K562 (cell line): Measurements from ENCODE around the gene NME9. TPM values are rescaled to one million over a fixed set of nuclear protein-coding genes. Genes with fewer than 3 reads are reported as not detected.

ENCODE experiments used
- ATAC-seq: fragments of 200-7000 bp; cut with Tn5 transposase; 3 replicates; pipeline ENCODE4 v1.9.1; 2020; ENCODE audit warnings: moderate library complexity
- BruUV-seq: library from RNA; stranded (reverse); fragments of 400-500 nt; replicated peaks from 2 replicates; lab custom pipeline; 2021; lab: Mats Ljungman, UMichigan
- CTCF ChIA-PET: fragments of 300-600 bp; formaldehyde crosslinking; extraction: SDS; loops from one replicate; lab custom pipeline; 2021; ENCODE audit warnings: low intra/inter-chr PET ratio; lab: Yijun Ruan, JAX
- POLR2A ChIA-PET: fragments of 300-600, 350-650 bp; sonication (Branson Sonifier 250); formaldehyde crosslinking; extraction: SDS; loops from one replicate; lab custom pipeline; 2021; ENCODE audit warnings: antibody characterized with exemption, inconsistent platforms; lab: Yijun Ruan, JAX
- DNase-seq, 4 experiments: peaks; one replicate each; pipeline versions ENCODE4 v3.0.0 to v3.0.0-alpha.2; 2011 to 2018; ENCODE audit warnings: low spot score in 3 of 4, mixed read lengths in 3 of 4; ENCODE audit errors: extremely low read depth in 1 of 4
- FAIRE-seq: peaks from 2 replicates; lab custom pipeline; 2011; peaks lifted over from hg19 to GRCh38; lab: Jason Lieb, UNC
- H2AFZ ChIP-seq: 2 replicates; pipeline ENCODE4 v1.6.0; 2011; ENCODE audit warnings: low read depth, low read length, control low read depth, inconsistent platforms
- H3K27ac ChIP-seq: fragments of 200-600 bp; 3 replicates; pipeline ENCODE4 v1.8.0; 2011; ENCODE audit warnings: low read depth, mild to moderate bottlenecking, control low read depth, inconsistent platforms, low read length, moderate library complexity, mixed read lengths; ENCODE audit errors: extremely low read depth
- H3K27me3 ChIP-seq, 2 experiments: fragments of 300-600 bp in 1 of 2; 2 replicates in 1 of 2; 3 replicates in 1 of 2; pipeline versions ENCODE4 v1.6.0 to v1.8.0; 2011; ENCODE audit warnings: inconsistent platforms in 2 of 2, low read length in 2 of 2, mild to moderate bottlenecking in 1 of 2, mixed read lengths in 1 of 2, moderate library complexity in 1 of 2; ENCODE audit not compliant: control insufficient read depth in 2 of 2, insufficient read depth in 2 of 2
- H3K36me3 ChIP-seq: fragments of 300-600 bp; 3 replicates; pipeline ENCODE4 v1.8.0; 2011; ENCODE audit warnings: mild to moderate bottlenecking, low read length, inconsistent platforms; ENCODE audit not compliant: control insufficient read depth, insufficient read depth
- H3K4me1 ChIP-seq, 2 experiments: fragments of 200-600 bp in 1 of 2; replicated peaks in 1 of 2; 2 replicates in 1 of 2; 3 replicates in 1 of 2; pipeline versions ENCODE4 v1.5.1 to v1.8.0; 2011; ENCODE audit warnings: inconsistent platforms in 2 of 2, low read length in 2 of 2, mild to moderate bottlenecking in 1 of 2, mixed read lengths in 1 of 2, moderate library complexity in 1 of 2; ENCODE audit not compliant: control insufficient read depth in 2 of 2, insufficient read depth in 2 of 2
- H3K4me2 ChIP-seq: 2 replicates; pipeline ENCODE4 v1.6.1; 2011; ENCODE audit warnings: low read length, control low read depth, inconsistent platforms, mixed read lengths; ENCODE audit not compliant: insufficient read depth
- H3K4me3 ChIP-seq: fragments of 200-600 bp; sonication (generic), shearing (Covaris generic); 2 replicates; pipeline ENCODE4 v1.5.1; 2016; ENCODE audit warnings: control low read depth, inconsistent platforms
- H3K79me2 ChIP-seq: fragments of 200-600 bp; 3 replicates; pipeline ENCODE4 v1.8.0; 2011; ENCODE audit warnings: low read length, inconsistent platforms; ENCODE audit not compliant: control insufficient read depth, insufficient read depth
- H3K9ac ChIP-seq, 2 experiments: 2 replicates each; pipeline versions ENCODE4 v1.6.0 to v1.6.1; 2011; ENCODE audit warnings: low read depth in 2 of 2, low read length in 2 of 2, control low read depth in 1 of 2, inconsistent platforms in 1 of 2, mild to moderate bottlenecking in 1 of 2, mixed read lengths in 1 of 2; ENCODE audit not compliant: insufficient read depth in 1 of 2
- H3K9me1 ChIP-seq: one replicate; pipeline ENCODE4 v1.6.0; 2011; ENCODE audit warnings: inconsistent platforms, mild to moderate bottlenecking, low read length, moderate library complexity; ENCODE audit not compliant: control insufficient read depth, insufficient read depth
- H3K9me3 ChIP-seq: replicated peaks from 2 replicates; pipeline ENCODE4 v1.5.1; 2011; ENCODE audit warnings: low read depth, low read length, inconsistent platforms; ENCODE audit not compliant: control insufficient read depth, insufficient read depth
- H4K20me1 ChIP-seq: replicated peaks from 2 replicates; pipeline ENCODE4 v1.6.1; 2011; ENCODE audit warnings: low read length, inconsistent platforms, mixed read lengths; ENCODE audit not compliant: control insufficient read depth, insufficient read depth
- BACH1 ChIP-seq: fragments of 200-800 bp; sonication (Bioruptor generic); IDR thresholded peaks from 2 replicates; pipeline ENCODE4 v1.6.1; 2016; ENCODE audit warnings: missing genetic modification characterization, missing compliant biosample characterization
- CXXC5 ChIP-seq: fragments of 250-450 bp; sonication (Bioruptor Pico); IDR thresholded peaks from 2 replicates; pipeline ENCODE4 v1.8.0; 2022; ENCODE audit warnings: inconsistent platforms, mild to moderate bottlenecking, moderate library complexity
- ILK ChIP-seq: fragments of 450-650 bp; IDR thresholded peaks from 2 replicates; pipeline ENCODE4 v1.6.1; 2016; ENCODE audit warnings: missing genetic modification characterization, low read depth, mild to moderate bottlenecking, missing compliant biosample characterization, moderate library complexity, borderline replicate concordance
- STAT5A ChIP-seq: IDR thresholded peaks from 2 replicates; pipeline ENCODE4 v1.6.1; 2012; ENCODE audit warnings: low read length, inconsistent platforms, borderline replicate concordance
- THAP12 ChIP-seq: fragments of 250-450 bp; sonication (Bioruptor Pico); IDR thresholded peaks from 2 replicates; pipeline ENCODE4 v1.9.0; 2021; ENCODE audit warnings: mild to moderate bottlenecking, inconsistent platforms
- WGBS: fragments of 100-300 bp; shearing (Covaris generic); methylation state at CpG from one replicate; pipeline ENCODE4 v1.1.6; 2016; ENCODE audit warnings: low coverage, mixed read lengths; ENCODE audit not compliant: insufficient coverage; ENCODE audit errors: missing lambda C conversion rate; 5-methylcytosine and 5-hydroxymethylcytosine counted together
- in situ Hi-C: fragments of 300-500 bp; cut with MboI; formaldehyde crosslinking; loops from 4 replicates; pipeline ENCODE4 v1.15.0; 2018; ENCODE audit warnings: inconsistent platforms, mixed read lengths
- intact Hi-C: fragments of 100-400 bp; cut with micrococcal nuclease; formaldehyde crosslinking; loops from 2 replicates; pipeline ENCODE4 v1.14.2; 2022
- polyA plus RNA-seq, 8 experiments: library from polyadenylated mRNA; depleted of rRNA in 4 of 8; stranded (reverse) in 5 of 8; unstranded in 3 of 8; fragments of >200 nt; fragmentation: Nextera tagmentation in 2 of 8; fragmentation: Illumina TruSeq in 1 of 8; extraction: Ambion mirVana in 2 of 8; extraction: Trizol in 1 of 8; gene quantifications; 2 replicates each; pipeline versions ENCODE4 v1.2.1 to v1.2.3, GENCODE V29; 2011 to 2014; ENCODE audit warnings: inconsistent platforms in 1 of 8, missing spikeins in 1 of 8
- total RNA-seq, 7 experiments: library from RNA; depleted of rRNA in 6 of 7; stranded (reverse); fragments of >200 nt in 6 of 7; fragmentation: Illumina TruSeq in 2 of 7; extraction: Trizol in 2 of 7; gene quantifications; 2 replicates each; pipeline versions ENCODE4 v1.2.1 to v1.2.3, GENCODE V29; 2011 to 2021; ENCODE audit warnings: low replicate concordance in 1 of 7

Gene NME9
- total and polyA plus RNA-seq, 9 of the 15 experiments (the other 6 are each of a cell fraction or from before 2014, with no cell fraction given), result 0.05 to 0.15 (median 0.13) TPM; not detected in 6

GRCh38 chr3:138257986-138258385 is 71.7 kb downstream of the NME9 start (continued):
- no peak for TF ChIP-seq CXXC5 (CRISPR knock-in tag)
- TF ChIP-seq BACH1 (tag), result no peak
- no peak for TF ChIP-seq ILK (tag)
- no peak for TF ChIP-seq THAP12

GRCh38 chr3:138256022-138256421 is 73.6 kb downstream of the NME9 start:
- H3K9ac ChIP-seq, result no peak overlapping the region
- H3K27ac ChIP-seq, result no peak overlapping the region
- ATAC-seq (no peak), FAIRE-seq (no peak), DNase-seq (no peak)
- H3K27me3 ChIP-seq, result no peaks in the 10 kb centered on the region
- BruUV-seq, result no TSS peak
- TF ChIP-seq STAT5A, result no peak
- no peaks in the 10 kb centered on the region for H3K9me3 ChIP-seq
- intact Hi-C loops (no loop called here), in situ Hi-C loops (no loop called here)
- POLR2A ChIA-PET, result no interaction called here
- no peaks in the 10 kb centered on the region for H4K20me1 ChIP-seq
- no peak overlapping the region for H2AFZ ChIP-seq
- no peak overlapping the region for H3K4me2 ChIP-seq
- H3K9me1 ChIP-seq, result no peaks in the 10 kb centered on the region
- H3K4me1 ChIP-seq, result no peaks in the 10 kb centered on the region; a peak in 2 of 5 replicates
- H3K4me3 ChIP-seq, result no peak overlapping the region
- peaks cover 10% of the 10 kb centered on the region; the same call in 2 of the 3 replicates for H3K36me3 ChIP-seq
- 60% methylated on average over 1 of the region's 1 CpG for WGBS
- CTCF ChIA-PET, result no interaction called here
- no peaks in the 10 kb centered on the region for H3K79me2 ChIP-seq
